DMS 273 (cell line): ENCODE data around the gene ZFAND3.

Experiments used
- DNase-seq: peaks from one replicate; lab custom pipeline; 2025; ENCODE audit not compliant: unreplicated experiment; lab: John Stamatoyannopoulos, UW

The ZFAND3 gene

GRCh38 chr6:37819177-37819801 lies at the start of gene ZFAND3:
ZFAND3 (plus strand) TSS chr6:37819727; CDS start chr6:37819946, 219 bp downstream.
- DNase-seq = peak; percentile 98

- DNase-seq = no peak
Observed at GRCh38 chr6:37774028-37774680, 45.4 kb upstream of the ZFAND3 start.

- no peak for DNase-seq
Observed at GRCh38 chr6:37776566-37776965, 43.0 kb upstream of the ZFAND3 start.

GRCh38 chr6:37777272-37777834 lies 42.2 kb upstream of the ZFAND3 start:
- peak; percentile 21 for DNase-seq

- DNase-seq = peak; percentile 73
Observed at GRCh38 chr6:37779111-37779800, 40.3 kb upstream of the ZFAND3 start.

GRCh38 chr6:37779902-37780628 lies 39.5 kb upstream of the ZFAND3 start:
- DNase-seq = peak; percentile 25

GRCh38 chr6:37781788-37782187 lies 37.7 kb upstream of the ZFAND3 start:
- no peak for DNase-seq

GRCh38 chr6:37783025-37783855 lies 36.3 kb upstream of the ZFAND3 start:
- peak; percentile 67 for DNase-seq

GRCh38 chr6:37783856-37784584 lies 35.5 kb upstream of the ZFAND3 start:
- peak; percentile 59 for DNase-seq

- no peak for DNase-seq
Observed at GRCh38 chr6:37784585-37784967, 35.0 kb upstream of the ZFAND3 start.

- DNase-seq = no peak
Observed at GRCh38 chr6:37785002-37785662, 34.4 kb upstream of the ZFAND3 start.

- DNase-seq = no peak
Observed at GRCh38 chr6:37785663-37786270, 33.8 kb upstream of the ZFAND3 start.

- DNase-seq = no peak
Observed at GRCh38 chr6:37787216-37787615, 32.3 kb upstream of the ZFAND3 start.

- DNase-seq = no peak
Observed at GRCh38 chr6:37788259-37788658, 31.3 kb upstream of the ZFAND3 start.

- DNase-seq = peak; percentile 99
Observed at GRCh38 chr6:37791156-37791919, 28.2 kb upstream of the ZFAND3 start.

GRCh38 chr6:37792457-37793033 lies 27.0 kb upstream of the ZFAND3 start:
- DNase-seq = no peak

- DNase-seq = peak; percentile 21
Observed at GRCh38 chr6:37793067-37793466, 26.5 kb upstream of the ZFAND3 start.

- DNase-seq = peak; percentile 47
Observed at GRCh38 chr6:37794825-37795224, 24.7 kb upstream of the ZFAND3 start.
